HepG2 (cell line): ENCODE results near the gene ADGRL3. TPM values are rescaled to one million over a fixed set of nuclear protein-coding genes. Genes with fewer than 3 reads are reported as not detected.

Experiments
- ATAC-seq: fragments of 200-7000 bp; cut with Tn5 transposase; 3 replicates; pipeline ENCODE4 v1.9.1; 2020; ENCODE audit warnings: mild to moderate bottlenecking, moderate library complexity
- BruUV-seq: library from RNA; stranded (reverse); fragments of 400-500 nt; replicated peaks from 2 replicates; lab custom pipeline; 2021; lab: Mats Ljungman, UMichigan
- CTCF ChIA-PET: fragments of 300-600 bp; formaldehyde crosslinking; extraction: SDS; loops from one replicate; lab custom pipeline; 2021; ENCODE audit warnings: low total read pairs, inconsistent platforms, low intra/inter-chr PET ratio; lab: Yijun Ruan, JAX
- POLR2A ChIA-PET: fragments of 350-600 bp; sonication (Branson Sonifier 250); formaldehyde crosslinking; loops from one replicate; lab custom pipeline; 2020; ENCODE audit warnings: antibody characterized with exemption, inconsistent platforms; lab: Yijun Ruan, JAX
- DNase-seq: peaks from one replicate; pipeline ENCODE4 v3.0.0-alpha.2; 2015; ENCODE audit warnings: low spot score
- FAIRE-seq: peaks from 3 replicates; lab custom pipeline; 2011; peaks lifted over from hg19 to GRCh38; lab: Jason Lieb, UNC
- H2AFZ ChIP-seq: one replicate; pipeline ENCODE4 v1.6.1; 2011; ENCODE audit warnings: low read length, inconsistent platforms
- H3K27ac ChIP-seq: fragments of 300-600 bp; 3 replicates; pipeline ENCODE4 v1.8.0; 2011; ENCODE audit warnings: mixed run types, mild to moderate bottlenecking, mixed read lengths, low read length, inconsistent platforms; ENCODE audit not compliant: insufficient read depth; ENCODE audit errors: extremely low read length
- H3K27me3 ChIP-seq, 2 experiments: fragments of 200-600 bp in 1 of 2; 2 replicates in 1 of 2; 3 replicates in 1 of 2; pipeline versions ENCODE4 v1.6.0 to v1.8.0; 2011; ENCODE audit warnings: low read length in 2 of 2, mild to moderate bottlenecking in 2 of 2, moderate library complexity in 2 of 2, inconsistent platforms in 1 of 2; ENCODE audit not compliant: insufficient read depth in 2 of 2, control insufficient read depth in 1 of 2
- H3K36me3 ChIP-seq, 2 experiments: fragments of 200-600 bp in 1 of 2; replicated peaks in 1 of 2; 2 replicates in 1 of 2; 3 replicates in 1 of 2; pipeline versions ENCODE4 v1.5.1 to v1.8.0; 2011; ENCODE audit warnings: low read length in 2 of 2, inconsistent platforms in 1 of 2; ENCODE audit not compliant: insufficient read depth in 2 of 2, control insufficient read depth in 1 of 2
- H3K4me1 ChIP-seq: 2 replicates; pipeline ENCODE4 v1.5.1; 2012; ENCODE audit warnings: low read length, inconsistent platforms; ENCODE audit not compliant: insufficient read depth
- H3K4me2 ChIP-seq: 2 replicates; pipeline ENCODE4 v1.6.0; 2011; ENCODE audit warnings: low read depth, low read length, inconsistent platforms
- H3K4me3 ChIP-seq, 3 experiments: fragments of 200-600 bp in 1 of 3; sonication (generic), shearing (Covaris generic) in 1 of 3; replicated peaks in 1 of 3; 2 replicates each; pipeline ENCODE4 v1.5.1; 2011 to 2016; ENCODE audit warnings: low read length in 3 of 3, inconsistent platforms in 2 of 3, low read depth in 2 of 3, mild to moderate bottlenecking in 2 of 3, control low read depth in 1 of 3, mixed read lengths in 1 of 3; ENCODE audit not compliant: insufficient read depth in 1 of 3
- H3K79me2 ChIP-seq: one replicate; pipeline ENCODE4 v1.6.1; 2011; ENCODE audit warnings: low read length, inconsistent platforms; ENCODE audit not compliant: insufficient read depth
- H3K9ac ChIP-seq: 2 replicates; pipeline ENCODE4 v1.6.0; 2011; ENCODE audit warnings: mild to moderate bottlenecking, low read depth, low read length, inconsistent platforms; ENCODE audit not compliant: insufficient read depth
- H3K9me3 ChIP-seq: 2 replicates; pipeline ENCODE4 v1.5.1; 2012; ENCODE audit warnings: mild to moderate bottlenecking, low read length
- H4K20me1 ChIP-seq: 2 replicates; pipeline ENCODE4 v1.6.0; 2011; ENCODE audit warnings: inconsistent platforms, mild to moderate bottlenecking, low read length, moderate library complexity; ENCODE audit not compliant: insufficient read depth
- AKNA ChIP-seq: sonication (generic); formaldehyde crosslinking; IDR thresholded peaks from 2 replicates; pipeline ENCODE4 v1.4.0; 2020; ENCODE audit warnings: missing genetic modification reagents, borderline replicate concordance
- IKZF4 ChIP-seq: sonication (generic); formaldehyde crosslinking; IDR thresholded peaks from 2 replicates; pipeline ENCODE4 v1.5.1; 2020; ENCODE audit warnings: borderline replicate concordance, mild to moderate bottlenecking, low read depth, missing genetic modification reagents; ENCODE audit errors: not compliant biosample characterization
- MED8 ChIP-seq: sonication (generic); formaldehyde crosslinking; IDR thresholded peaks from 2 replicates; pipeline ENCODE4 v1.8.1; 2023; ENCODE audit warnings: mild to moderate bottlenecking, missing genetic modification reagents; ENCODE audit not compliant: insufficient replicate concordance
- MXD4 ChIP-seq: IDR thresholded peaks from 2 replicates; pipeline ENCODE4 v1.6.1; 2016; ENCODE audit warnings: mild to moderate bottlenecking, missing biosample characterization, missing genetic modification reagents
- NR1H2 ChIP-seq: sonication (generic); formaldehyde crosslinking; IDR thresholded peaks from 2 replicates; pipeline ENCODE4 v1.8.1; 2022; ENCODE audit warnings: low read depth, missing genetic modification reagents, borderline replicate concordance
- SPEN ChIP-seq: sonication (generic); formaldehyde crosslinking; IDR thresholded peaks from 2 replicates; pipeline ENCODE4 v1.5.1; 2020; ENCODE audit warnings: low read depth, mild to moderate bottlenecking, missing genetic modification reagents
- YEATS2 ChIP-seq: sonication (generic); formaldehyde crosslinking; IDR thresholded peaks from 2 replicates; pipeline ENCODE4 v1.4.0; 2020; ENCODE audit warnings: missing genetic modification reagents, borderline replicate concordance
- ZNF235 ChIP-seq: sonication (generic); formaldehyde crosslinking; IDR thresholded peaks from 2 replicates; pipeline ENCODE4 v1.8.1; 2023; ENCODE audit warnings: mild to moderate bottlenecking, missing genetic modification reagents, borderline replicate concordance
- ZNF326 ChIP-seq: sonication (generic); formaldehyde crosslinking; IDR thresholded peaks from 2 replicates; pipeline ENCODE4 v1.4.0; 2020; ENCODE audit warnings: missing genetic modification reagents, borderline replicate concordance
- ZNF33A ChIP-seq: sonication (generic); formaldehyde crosslinking; IDR thresholded peaks from 2 replicates; pipeline ENCODE4 v1.5.1; 2020; ENCODE audit warnings: missing genetic modification reagents, mild to moderate bottlenecking, moderate library complexity, borderline replicate concordance
- ZNF570 ChIP-seq: sonication (generic); formaldehyde crosslinking; IDR thresholded peaks from 2 replicates; pipeline ENCODE4 v1.4.0; 2020; ENCODE audit warnings: mild to moderate bottlenecking, missing genetic modification reagents, borderline replicate concordance
- ZNF614 ChIP-seq: IDR thresholded peaks from 2 replicates; pipeline ENCODE4 v1.6.1; 2018; ENCODE audit warnings: missing biosample characterization, missing genetic modification reagents, inconsistent platforms, borderline replicate concordance
- ZNF790 ChIP-seq: sonication (generic); formaldehyde crosslinking; IDR thresholded peaks from 2 replicates; pipeline ENCODE4 v1.8.0; 2022; ENCODE audit warnings: missing genetic modification reagents, mild to moderate bottlenecking, borderline replicate concordance
- whole genome bisulfite sequencing: methylation state at CpG from one replicate; pipeline ENCODE4 v1.1.6; 2017; ENCODE audit warnings: low lambda C conversion rate; 5-methylcytosine and 5-hydroxymethylcytosine counted together
- in situ Hi-C: cut with HindIII; loops from 2 replicates; pipeline ENCODE4 v1.10.0; 2017; ENCODE audit warnings: low pct_unique_long_range_greater_than_20kb; ENCODE audit not compliant: extremely low pct_ligation_motif_present
- intact Hi-C: fragments of 100-400 bp; cut with micrococcal nuclease; formaldehyde crosslinking; loops from one replicate; pipeline ENCODE4 v1.10.0; 2022; ENCODE audit not compliant: unreplicated experiment
- polyA plus RNA-seq, 8 experiments: library from polyadenylated mRNA; depleted of rRNA in 3 of 8; stranded (reverse) in 7 of 8; unstranded in 1 of 8; fragments of >200 nt; fragmentation: Illumina TruSeq in 4 of 8; extraction: Trizol in 4 of 8; gene quantifications; 2 replicates each; pipeline versions ENCODE4 v1.2.1 to v1.2.3, GENCODE V29; 2011 to 2016; ENCODE audit warnings: low read depth in 4 of 8, missing spikeins in 1 of 8, mixed read lengths in 1 of 8; ENCODE audit not compliant: insufficient read depth in 1 of 8
- total RNA-seq, 5 experiments: library from RNA; depleted of rRNA; stranded (reverse); fragments of >200 nt; fragmentation: Illumina TruSeq; extraction: Trizol; gene quantifications; 2 replicates each; pipeline ENCODE4 v1.2.3, GENCODE V29; 2016; ENCODE audit warnings: low read depth in 1 of 5
- TF ChIP-seq, protein P1 (sequence below): sonication (generic); formaldehyde crosslinking; IDR thresholded peaks from 2 replicates; pipeline ENCODE4 v1.8.0; 2022; ENCODE audit warnings: missing genetic modification reagents, low read depth, mild to moderate bottlenecking, borderline replicate concordance

Gene ADGRL3
- total and polyA plus RNA-seq, 2 of the 13 experiments (the other 11 are each of a cell fraction or from before 2014, with no cell fraction given): 0.04 to 0.05 TPM

- H3K4me2 ChIP-seq: no peak overlapping the region
- no peak overlapping the region for H3K27ac ChIP-seq
- ChIA-PET CTCF (no interaction called here), POLR2A (no interaction called here)
- no peaks in the 10 kb centered on the region for H3K9me3 ChIP-seq
- intact Hi-C loops: no loop called here
- H3K27me3 ChIP-seq: no peaks in the 10 kb centered on the region
- in situ Hi-C loops: no loop called here
- no peaks in the 10 kb centered on the region for H3K79me2 ChIP-seq
- FAIRE-seq: no peak
- H4K20me1 ChIP-seq: no peaks in the 10 kb centered on the region
- H3K4me3 ChIP-seq: no peak overlapping the region
- no TSS peak for BruUV-seq
- H2AFZ ChIP-seq: no peak overlapping the region
- no peak overlapping the region for H3K9ac ChIP-seq
- H3K36me3 ChIP-seq: no peaks in the 10 kb centered on the region
- no peak for DNase-seq
- 10% methylated on average over 5 of the region's 5 CpGs for WGBS
- ATAC-seq: no peak
- H3K4me1 ChIP-seq: no peaks in the 10 kb centered on the region
- TF ChIP-seq MED8 (no peak), ZNF614 (CRISPR knock-in tag) (no peak), SPEN (CRISPR knock-in tag) (no peak), NR1H2 (CRISPR knock-in tag) (no peak), AKNA (no peak), YEATS2 (CRISPR knock-in tag) (no peak), ZNF326 (CRISPR knock-in tag) (no peak), IKZF4 (CRISPR knock-in tag) (no peak), ZNF33A (CRISPR knock-in tag) (no peak), ZNF235 (no peak), MXD4 (no peak), ZNF790 (no peak), ZNF570 (CRISPR knock-in tag) (no peak)
- TF ChIP-seq, protein P1, sequence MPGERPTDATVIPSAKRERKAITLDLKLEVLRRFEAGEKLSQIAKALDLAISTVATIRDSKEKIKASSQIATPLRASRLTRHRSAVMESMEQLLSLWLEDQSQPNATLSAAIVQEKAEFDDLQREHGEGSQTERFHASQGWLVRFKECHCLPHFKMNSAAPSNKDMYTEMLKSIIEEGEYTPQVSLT (CRISPR knock-in tag): no peak
These were observed 231.0 kb downstream of the ADGRL3 start for GRCh38 chr4:61431131-61431530.
